HG03139 (cell line): Measurements from ENCODE around the gene PTCRA.
"Not testable (repeated sequence)": the region's sequence is repeated elsewhere in the genome, so short reads cannot be mapped to it uniquely, and the experiment has no call there.

Experiments
- ATAC-seq: cut with Tn5 transposase; IDR thresholded peaks from one replicate; pipeline ENCODE4 v1.9.1; 2021; ENCODE audit not compliant: unreplicated experiment

PTCRA gene, protein sequence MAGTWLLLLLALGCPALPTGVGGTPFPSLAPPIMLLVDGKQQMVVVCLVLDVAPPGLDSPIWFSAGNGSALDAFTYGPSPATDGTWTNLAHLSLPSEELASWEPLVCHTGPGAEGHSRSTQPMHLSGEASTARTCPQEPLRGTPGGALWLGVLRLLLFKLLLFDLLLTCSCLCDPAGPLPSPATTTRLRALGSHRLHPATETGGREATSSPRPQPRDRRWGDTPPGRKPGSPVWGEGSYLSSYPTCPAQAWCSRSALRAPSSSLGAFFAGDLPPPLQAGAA

DNA sequence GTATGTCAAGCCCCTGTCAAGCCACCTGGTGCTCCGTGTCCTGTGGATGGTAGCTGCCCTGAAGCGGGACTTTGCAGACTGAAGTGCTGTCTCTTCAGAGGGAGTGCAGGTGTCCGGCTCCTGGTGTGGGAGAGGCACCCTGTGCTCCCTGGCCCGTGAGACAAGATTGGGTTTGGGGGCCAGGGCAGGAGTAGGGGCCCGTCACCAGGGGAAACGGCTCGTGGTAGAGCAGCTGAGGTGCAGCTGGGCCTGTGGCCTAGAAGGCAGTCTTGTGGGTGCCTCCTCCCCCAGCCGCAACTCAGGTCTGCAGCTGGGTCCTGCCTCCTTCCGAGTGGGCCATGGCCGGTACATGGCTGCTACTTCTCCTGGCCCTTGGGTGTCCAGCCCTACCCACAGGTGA is at the start of gene PTCRA:
Gene PTCRA, plus strand, starts transcription at position 322 of the 400 bp plus-strand sequence. Its CDS starts 17 bp downstream, at position 339.
- ATAC-seq, result no peak

DNA sequence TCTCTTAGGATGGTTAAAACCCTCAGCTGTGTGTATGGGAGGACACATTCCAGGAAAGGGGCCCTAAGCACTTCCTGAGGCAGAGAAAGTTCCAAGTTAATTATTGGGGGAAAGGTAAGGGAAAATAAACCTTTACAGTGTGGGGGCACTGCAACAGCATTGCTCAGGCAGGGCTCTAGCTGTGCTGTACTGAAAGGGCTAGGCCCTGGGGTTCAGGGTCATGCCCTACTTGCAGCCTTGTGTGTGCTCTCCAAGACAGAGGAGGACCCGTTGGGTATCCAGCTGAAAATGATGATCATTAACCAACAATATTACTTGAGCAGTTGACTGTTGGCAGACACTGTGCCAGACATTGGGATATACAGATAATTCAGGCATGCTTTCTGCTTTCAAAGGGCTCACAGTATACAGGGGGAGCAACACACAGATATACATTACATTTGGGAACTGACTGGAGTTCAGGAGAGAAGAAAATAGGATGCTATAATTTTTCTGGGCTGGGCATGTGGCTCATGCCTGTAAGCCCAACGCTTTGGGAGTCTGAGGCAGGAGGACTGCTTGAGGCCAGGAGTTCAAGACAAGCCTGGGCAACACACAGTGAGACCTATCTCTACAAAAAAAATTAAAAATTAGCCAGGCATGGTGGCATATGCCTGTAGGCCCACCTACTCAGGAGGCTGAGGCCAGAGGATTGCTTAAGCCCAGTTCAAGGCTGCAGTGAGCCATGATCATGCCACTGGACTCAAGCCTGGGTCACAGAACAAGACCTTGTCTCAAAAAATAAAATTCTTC is 45.5 kb upstream of the PTCRA start:
- ATAC-seq, result no peak

DNA sequence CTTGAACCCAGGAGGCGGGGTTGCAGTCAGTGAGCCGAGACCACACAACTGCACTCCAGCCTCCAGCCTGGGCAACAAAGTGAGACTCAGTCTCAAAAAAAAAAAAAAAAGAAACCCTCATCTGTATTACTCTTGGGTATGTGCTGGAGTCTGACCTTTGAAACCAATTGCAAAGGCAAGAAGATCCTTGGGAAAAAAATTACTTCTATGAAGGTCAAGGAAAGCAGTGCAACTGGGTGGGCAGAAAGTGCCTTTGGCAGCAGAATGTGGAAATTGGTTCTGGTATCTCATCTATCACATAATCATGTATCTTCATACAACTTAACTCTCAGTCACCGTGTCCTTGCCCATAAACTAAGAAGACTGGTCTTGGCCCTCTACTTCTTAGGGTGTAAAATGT is 44.1 kb upstream of the PTCRA start:
- ATAC-seq, result no peak

DNA sequence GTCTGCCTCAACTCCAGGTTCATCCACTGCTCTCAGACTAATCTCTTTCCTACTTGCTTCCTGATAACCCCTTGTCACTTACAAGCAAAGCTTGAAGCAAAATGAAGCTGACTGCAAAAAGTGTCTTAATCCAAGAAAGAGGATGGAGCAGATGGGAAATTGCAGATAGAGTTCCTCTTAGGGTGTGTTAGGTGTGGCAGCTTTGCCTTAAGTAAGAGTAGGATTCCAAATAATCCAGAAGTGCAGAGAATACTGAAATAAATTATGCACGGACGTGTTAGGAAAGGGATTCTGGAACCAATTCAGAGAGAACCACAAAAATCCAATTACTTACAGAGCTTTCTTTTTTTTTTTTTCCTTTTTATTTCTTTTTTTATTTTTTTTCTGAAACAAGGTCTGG is 42.5 kb upstream of the PTCRA start:
- ATAC-seq, result no peak

DNA sequence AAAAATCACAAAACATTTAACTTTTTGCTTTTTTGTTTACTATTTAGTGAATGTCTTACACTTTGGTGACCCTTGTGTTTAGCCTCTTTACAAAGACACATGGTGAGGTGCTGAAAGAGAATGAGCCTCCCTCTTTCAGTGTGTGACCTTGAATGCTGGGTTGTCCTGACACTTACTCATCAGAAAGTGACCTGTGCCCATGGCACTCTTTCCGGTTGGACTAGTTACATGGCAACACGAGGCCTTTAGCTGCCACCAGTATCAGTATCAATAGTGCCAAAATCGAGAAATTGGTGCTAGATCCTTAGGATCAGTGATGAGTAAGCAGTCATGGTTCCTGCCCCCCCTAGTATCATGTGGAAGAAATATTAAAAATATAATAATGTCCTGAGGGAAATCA is 38.2 kb upstream of the PTCRA start:
- ATAC-seq, result no peak

DNA sequence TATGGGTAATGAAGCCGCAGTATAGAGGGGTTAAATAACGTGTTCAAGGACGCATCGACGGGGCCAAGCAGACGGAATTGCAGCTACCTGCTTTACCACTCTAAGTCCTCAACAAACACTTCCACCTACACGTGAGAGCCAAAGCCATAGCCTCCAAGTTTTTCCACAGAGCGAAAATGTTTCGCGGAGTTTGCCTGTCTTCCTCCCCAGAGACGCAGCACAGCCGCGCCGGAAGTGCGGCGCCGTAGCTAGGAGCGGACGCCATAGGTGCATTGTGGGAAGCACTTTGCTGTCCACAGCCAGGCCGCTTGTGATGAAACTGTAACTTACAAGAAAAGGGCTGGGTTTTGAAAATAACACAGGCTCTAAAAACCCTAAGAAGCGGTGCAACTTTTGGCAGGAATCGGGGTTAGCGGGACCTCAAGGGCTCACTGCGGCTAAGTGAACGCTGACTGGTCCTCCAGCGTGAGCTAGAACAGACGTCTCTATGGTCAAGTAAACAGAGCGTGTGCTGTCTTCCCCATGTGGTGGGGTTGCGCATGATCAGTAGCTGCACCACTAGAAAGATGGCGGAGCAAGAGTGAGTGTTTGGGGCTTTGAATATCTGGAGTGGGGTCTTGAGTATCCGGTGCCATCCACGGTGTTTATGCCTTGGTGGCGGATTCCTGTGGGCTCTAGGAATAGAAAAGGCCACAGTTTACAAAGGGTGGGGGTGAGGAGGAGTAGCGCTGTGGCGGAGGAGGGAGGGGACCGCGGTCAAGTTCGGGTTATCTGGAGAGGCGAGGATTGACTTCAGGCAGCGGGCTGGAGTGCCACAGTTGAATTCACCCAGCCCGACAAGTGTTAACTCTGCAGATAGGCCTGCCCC is 36.2 kb upstream of the PTCRA start, which contains the start of gene RPL7L1:
Gene RPL7L1, plus strand, starts transcription at position 245 of the 868 bp plus-strand sequence. Its CDS starts 295 bp downstream, at position 540.
- ATAC-seq, result peak; percentile 89

DNA sequence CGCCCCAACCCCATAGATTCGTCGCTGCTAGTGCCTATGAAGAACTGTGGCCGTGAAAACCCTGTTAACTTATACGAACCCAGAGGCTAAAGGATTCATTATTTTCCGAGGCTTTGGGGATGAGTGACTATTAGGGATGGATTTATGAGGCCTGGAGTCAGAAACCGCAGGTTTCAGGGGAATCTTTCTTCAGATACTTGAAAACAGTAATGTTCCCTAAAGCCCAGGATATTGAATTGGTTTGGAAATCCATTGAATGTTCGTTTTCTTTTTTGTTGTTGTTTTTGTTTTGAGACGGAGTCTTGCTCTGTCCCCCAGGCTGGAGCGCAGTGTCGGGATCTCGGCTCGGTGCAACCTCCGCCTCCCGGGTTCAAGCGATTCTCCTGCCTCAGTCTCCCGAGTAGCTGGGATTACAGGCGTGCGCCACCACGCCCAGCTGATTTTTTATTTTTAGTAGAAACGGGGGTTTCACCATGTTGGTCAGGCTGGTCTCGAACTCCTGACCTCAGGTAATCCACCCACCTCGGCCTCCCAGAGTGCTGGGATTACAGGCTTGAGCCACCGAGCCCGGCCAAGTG is 35.5 kb upstream of the PTCRA start:
- ATAC-seq, result not testable (repeated sequence)

DNA sequence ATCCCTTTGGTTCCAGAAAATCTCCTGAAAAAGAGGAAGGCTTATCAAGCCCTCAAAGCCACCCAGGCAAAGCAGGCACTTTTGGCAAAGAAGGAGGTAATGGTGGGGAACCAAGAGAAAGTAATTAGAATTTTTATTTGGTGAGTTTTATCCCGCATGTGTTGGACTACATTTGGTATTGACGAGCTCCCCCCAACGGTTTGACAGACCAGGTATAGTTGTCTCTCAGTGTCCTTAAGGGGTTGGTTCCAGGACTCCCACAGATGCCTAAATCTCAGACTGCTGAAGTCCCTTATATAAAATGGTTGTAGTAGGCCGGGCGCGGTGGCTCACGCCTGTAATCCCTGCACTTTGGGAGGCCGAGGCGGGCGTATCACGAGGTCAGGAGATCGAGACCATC is 35.0 kb upstream of the PTCRA start:
- not testable (repeated sequence) for ATAC-seq

DNA sequence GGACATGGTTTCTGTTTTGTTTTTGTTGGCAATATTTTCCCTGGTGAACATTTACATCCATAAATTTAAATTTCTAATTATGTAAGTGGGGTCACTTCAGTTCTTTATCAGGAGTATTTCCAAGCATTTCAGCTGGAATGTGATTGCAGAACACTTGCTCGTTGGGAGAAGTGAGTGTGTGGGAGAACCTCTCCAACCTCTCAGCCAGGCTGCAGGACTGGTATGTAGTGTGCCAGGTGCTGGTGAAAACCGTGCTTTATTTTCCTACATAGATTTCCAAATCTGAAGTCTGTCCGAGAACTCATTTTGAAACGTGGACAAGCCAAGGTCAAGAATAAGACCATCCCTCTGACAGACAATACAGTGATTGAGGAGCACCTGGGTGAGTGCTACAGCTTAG is 30.2 kb upstream of the PTCRA start:
- ATAC-seq, result no peak

DNA sequence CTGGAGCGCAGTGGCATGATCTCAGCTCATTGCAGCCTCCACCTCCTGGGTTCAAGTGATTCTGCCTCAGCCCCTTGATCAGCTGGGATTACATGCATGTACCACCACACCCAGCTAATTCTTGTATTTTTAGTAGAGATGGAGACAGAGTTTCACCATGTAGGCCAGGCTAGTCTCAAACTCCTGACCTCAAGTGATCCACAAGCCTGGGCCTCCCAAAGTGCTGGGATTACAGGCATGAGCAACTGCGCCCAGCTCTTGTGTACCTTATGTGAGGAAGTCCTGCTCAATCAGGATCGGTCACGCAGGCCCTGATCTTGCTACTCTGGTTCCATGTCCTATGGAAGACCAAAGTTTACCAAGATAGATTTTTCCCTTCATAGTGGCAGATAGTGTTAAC is 27.7 kb upstream of the PTCRA start:
- not testable (repeated sequence) for ATAC-seq

DNA sequence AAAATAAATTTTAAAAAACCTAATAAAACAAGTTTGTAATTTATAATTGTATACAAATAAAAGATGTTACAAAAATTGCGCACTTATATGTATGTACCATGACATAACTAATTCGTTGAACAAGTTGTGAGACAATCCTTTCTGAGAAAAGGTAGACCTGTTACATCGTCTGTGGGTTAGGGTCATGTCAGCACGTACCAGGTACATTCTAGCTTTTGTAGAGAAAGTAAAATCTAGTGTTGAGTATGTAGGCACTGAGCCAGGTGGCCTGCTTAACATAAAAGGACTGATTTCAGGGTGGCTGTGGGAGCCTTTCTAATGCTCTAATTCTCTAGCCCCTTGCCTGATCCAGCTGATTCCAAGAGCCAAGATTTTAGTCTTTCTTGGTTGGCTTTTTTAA is 26.0 kb upstream of the PTCRA start:
- no peak for ATAC-seq

DNA sequence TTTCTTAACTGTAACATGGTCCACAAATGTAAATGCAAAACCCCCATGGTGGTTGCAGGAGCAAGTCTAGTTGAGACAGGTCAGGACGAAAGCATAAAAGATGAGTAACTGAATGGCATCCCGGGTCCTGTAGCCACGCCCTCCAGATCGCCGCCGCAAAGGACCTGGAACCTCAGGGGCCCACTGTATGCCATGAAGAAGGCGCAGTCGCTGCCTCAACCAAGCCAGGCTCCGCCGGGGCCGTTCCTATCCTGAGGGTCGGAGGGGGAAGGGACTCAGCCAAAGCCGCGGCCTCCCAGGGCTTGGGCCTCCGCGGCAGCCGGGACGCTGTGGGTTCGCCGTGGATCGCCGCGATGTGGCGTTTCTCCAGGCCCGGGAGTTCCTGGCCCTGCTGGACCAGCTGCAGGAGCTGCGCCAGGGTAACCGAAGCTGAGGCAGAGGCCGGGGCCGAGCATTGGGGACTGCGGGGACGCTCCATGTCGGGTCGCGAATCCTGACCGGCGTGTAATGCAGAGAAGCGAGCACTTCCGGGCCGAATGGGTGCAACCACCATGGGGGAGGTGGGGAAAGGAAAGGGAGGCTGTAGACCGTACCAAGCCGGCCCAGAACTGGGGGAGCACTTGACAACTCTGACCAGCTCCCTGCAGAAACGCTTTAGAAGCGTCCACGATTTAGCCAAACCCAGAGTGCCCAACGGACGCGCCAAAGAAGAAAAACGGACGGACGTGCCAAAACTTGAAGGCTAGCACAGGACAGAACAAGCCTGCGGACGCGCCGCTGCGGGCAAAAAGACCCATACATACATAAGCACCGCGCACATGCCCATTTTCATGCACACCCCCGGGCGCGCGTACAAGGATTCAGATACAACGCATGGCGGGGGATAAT is 25.3 kb upstream of the PTCRA start:
- ATAC-seq, result peak; percentile 89

DNA sequence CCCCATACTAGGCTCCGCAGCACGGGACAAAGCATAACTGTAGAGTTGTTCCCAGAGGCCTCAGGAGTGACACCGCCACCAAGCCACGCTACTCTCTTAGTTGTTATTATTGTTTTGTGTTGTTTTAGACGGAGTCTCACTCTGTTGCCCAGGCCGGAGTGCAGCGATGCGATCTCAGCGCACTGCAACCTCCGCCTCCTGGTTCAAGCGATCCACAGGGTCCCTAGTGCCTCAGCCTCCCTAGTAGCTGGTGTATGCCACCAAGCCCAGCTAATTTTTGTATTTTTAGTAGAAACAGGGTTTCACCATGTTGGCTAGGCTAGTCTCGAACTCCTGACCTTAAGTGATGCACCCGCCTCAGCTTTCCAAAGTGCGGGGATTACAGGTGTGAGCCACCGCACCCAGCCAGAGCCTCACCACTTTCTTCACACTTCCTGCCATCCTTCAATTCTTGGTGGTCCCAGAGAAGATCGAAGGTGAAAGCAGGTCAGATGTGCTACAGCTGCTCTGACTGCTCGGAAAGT is 24.6 kb upstream of the PTCRA start:
- ATAC-seq, result no peak

DNA sequence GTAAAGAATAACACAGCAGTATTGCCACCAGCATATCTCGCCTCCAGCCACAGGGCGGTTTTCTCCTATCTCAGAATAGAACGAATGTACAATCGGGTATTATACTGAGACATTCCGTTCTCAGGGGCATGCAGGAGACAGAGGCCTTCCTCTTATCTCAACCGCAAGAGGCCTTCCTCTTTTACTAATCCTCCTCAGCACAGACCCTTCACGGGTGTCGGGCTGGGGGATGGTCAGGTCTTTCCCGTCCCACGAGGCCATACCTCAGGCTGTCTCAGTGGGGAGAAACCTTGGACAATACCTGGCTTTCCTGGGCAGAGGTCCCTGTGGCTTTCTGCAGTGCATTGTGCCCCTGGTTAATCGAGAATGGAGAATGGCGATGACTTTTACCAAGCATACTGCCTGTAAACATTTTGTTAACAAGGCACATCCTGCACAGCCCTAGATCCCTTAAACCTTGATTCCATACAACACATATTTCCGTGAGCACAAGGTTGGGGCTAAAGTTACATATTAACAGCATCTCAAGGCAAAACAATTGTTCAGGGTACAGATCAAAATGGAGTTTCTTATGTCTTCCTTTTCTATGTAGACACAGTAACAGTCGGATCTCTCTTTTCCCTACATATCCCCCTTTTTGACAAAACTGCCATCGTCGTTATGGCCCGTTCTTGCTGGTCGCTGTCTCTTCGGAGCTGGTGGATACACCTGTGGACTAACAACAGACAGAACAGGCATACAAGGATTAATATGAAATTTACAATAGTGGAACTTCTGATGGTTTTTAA is 21.6 kb upstream of the PTCRA start:
- not testable (repeated sequence) for ATAC-seq

DNA sequence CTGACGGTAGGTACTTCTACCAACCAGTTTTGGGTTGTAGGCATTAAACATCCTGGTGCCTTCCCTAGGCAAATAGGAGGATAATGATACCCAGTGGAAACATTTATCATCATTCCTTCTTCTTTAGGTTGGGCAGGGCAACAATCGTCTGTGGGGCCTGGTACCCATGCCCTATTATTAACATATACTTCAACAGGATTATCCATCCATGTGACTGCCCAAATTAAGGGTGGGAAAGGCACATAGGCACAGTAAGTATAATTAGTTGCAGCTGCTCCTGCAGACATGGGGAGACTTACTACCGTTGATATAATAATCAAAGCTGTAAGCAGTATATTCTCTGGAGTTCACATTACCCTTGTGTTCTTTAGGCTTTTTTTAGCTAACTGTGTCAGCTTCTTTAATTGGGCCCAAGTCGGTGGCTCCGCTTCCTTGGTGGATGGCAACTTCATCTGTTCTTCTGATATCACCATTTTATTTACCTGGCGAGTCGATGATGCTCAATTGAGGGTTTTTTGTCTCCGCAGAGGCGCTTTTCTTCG is 19.6 kb upstream of the PTCRA start:
- no peak for ATAC-seq

DNA sequence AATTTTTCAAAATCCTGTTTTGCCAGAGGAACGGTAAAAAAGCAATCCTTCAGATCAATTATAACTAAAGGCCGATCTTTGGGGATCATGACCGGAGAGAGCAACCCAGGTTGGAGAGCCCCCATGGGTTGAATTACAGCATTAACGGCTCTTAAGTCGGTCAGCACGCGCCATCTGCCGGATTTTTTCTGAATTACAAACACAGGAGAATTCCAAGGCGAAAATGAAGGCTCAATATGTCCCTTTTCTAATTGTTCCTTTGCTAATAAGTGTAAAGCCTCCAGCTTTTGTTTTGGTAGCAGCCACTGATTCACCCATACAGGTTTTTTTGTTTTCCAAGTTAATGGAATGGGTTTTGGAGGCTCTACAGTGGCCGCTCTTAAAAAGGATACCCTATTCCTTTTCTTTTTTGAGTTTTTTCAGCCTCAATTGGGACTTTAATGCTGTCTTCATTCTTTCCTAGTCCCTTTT is 16.9 kb upstream of the PTCRA start:
- no peak for ATAC-seq

DNA sequence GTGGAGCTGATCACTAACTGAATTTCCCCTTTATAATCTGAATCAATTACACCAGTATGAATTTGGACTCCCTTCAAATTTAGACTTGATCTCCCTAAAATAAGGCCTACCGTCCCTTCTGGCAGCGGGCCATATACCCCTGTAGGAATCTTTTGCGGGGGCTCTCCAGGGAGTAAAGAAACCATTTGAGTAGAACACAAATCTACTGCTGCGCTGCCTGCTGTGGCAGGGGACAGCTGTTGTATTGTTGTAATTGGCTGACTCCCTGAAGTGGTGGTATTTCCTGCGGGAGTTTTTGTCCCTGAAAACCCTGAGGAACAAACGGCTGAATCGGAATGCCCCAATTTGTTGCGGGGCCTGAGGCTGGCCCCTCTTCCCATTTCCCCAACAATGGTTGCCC is 16.0 kb upstream of the PTCRA start:
- no peak for ATAC-seq

DNA sequence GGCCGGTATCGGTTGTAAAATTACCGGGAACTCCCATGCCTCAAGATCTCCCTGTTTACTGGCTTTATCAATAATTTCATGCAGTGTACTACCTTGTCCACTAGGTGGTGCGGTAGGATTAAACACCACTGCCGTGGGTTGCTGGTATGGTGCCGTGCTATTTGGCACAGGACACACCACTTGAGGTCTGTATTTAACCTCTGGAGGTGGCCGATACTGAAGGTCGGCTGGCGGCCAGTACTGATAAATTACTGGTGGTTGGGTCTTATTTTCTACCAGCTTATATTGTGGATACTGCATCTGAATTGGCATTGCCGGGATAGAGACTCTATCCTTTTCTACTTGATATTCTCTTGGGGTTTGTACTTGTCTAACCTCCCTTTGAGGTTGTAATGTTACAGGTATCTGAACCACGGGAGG is 14.3 kb upstream of the PTCRA start:
- no peak for ATAC-seq
